Measurements from ENCODE around the gene SPP2. TPM values are rescaled to one million over a fixed set of nuclear protein-coding genes. Genes with fewer than 3 reads are reported as not detected.

Gene SPP2
- total RNA-seq, 1 donor from 2014 or later: not detected

- Mint-ChIP-seq H3K27me3 (ENCODE audit: low read depth) (peaks cover 2% of the 10 kb centered on the region), H3K36me3 (peaks cover 1% of the 10 kb centered on the region), H3K27ac (no peak overlapping the region), H3K4me1 (peaks cover 29% of the 10 kb centered on the region), H3K9me3 (no peaks in the 10 kb centered on the region), H3K4me3 (no peak overlapping the region)
- no peak for TF ChIP-seq CTCF (IDR thresholded peaks at IDR 0.05; ENCODE audit: unreplicated experiment)
- DNase-seq (ENCODE audit: low spot score in 2 of 2, unreplicated experiment in 2 of 2): no peak
These were observed 25.9 kb downstream of the SPP2 start for GRCh38 chr2:234076451-234076850.

GRCh38 chr2:234078129-234078528, 27.6 kb downstream of the SPP2 start:
- TF ChIP-seq CTCF (IDR thresholded peaks at IDR 0.05; ENCODE audit: unreplicated experiment): no peak
- H3K36me3 Mint-ChIP-seq: peaks cover 1% of the 10 kb centered on the region
- H3K4me3 Mint-ChIP-seq: no peak overlapping the region

GRCh38 chr2:234081970-234082822, 31.7 kb downstream of the SPP2 start:
- no peak for DNase-seq (ENCODE audit: low spot score in 2 of 2, unreplicated experiment in 2 of 2)
- peaks cover 11% of the 10 kb centered on the region for H3K27me3 Mint-ChIP-seq (ENCODE audit: low read depth)
- H3K9me3 Mint-ChIP-seq: peaks cover 6% of the 10 kb centered on the region
- H3K4me3 Mint-ChIP-seq: no peak overlapping the region
- peaks cover 21% of the 10 kb centered on the region for H3K4me1 Mint-ChIP-seq
- TF ChIP-seq CTCF (IDR thresholded peaks at IDR 0.05; ENCODE audit: unreplicated experiment): no peak
- H3K36me3 Mint-ChIP-seq: peaks cover 1% of the 10 kb centered on the region
- H3K27ac Mint-ChIP-seq: peak overlapping the region; percentile 75

More at GRCh38 chr2:234078129-234078528, 27.6 kb downstream of the SPP2 start:
- Mint-ChIP-seq H3K27me3 (ENCODE audit: low read depth) (peaks cover 2% of the 10 kb centered on the region), H3K9me3 (no peaks in the 10 kb centered on the region), H3K4me1 (peaks cover 46% of the 10 kb centered on the region), H3K27ac (no peak overlapping the region)
- no peak for DNase-seq (ENCODE audit: low spot score in 2 of 2, unreplicated experiment in 2 of 2)

- no peak for DNase-seq (ENCODE audit: low spot score in 2 of 2, unreplicated experiment in 2 of 2)
- H3K9me3 Mint-ChIP-seq: peaks cover 17% of the 10 kb centered on the region
- H3K4me1 Mint-ChIP-seq: peaks cover 21% of the 10 kb centered on the region
- peaks cover 15% of the 10 kb centered on the region for H3K27me3 Mint-ChIP-seq (ENCODE audit: low read depth)
- H3K4me3 Mint-ChIP-seq: no peak overlapping the region
- peak overlapping the region; percentile 12 for H3K27ac Mint-ChIP-seq
- H3K36me3 Mint-ChIP-seq: peaks cover 1% of the 10 kb centered on the region
- no peak for TF ChIP-seq CTCF (IDR thresholded peaks at IDR 0.05; ENCODE audit: unreplicated experiment)
These were observed 33.3 kb downstream of the SPP2 start for GRCh38 chr2:234083572-234084348.

GRCh38 chr2:234091432-234091879, 41.0 kb downstream of the SPP2 start:
- Mint-ChIP-seq H3K27me3 (ENCODE audit: low read depth) (peaks cover 10% of the 10 kb centered on the region), H3K36me3 (no peaks in the 10 kb centered on the region), H3K9me3 (peaks cover 24% of the 10 kb centered on the region), H3K4me3 (no peak overlapping the region), H3K27ac (peak overlapping the region; percentile 86), H3K4me1 (peaks cover 19% of the 10 kb centered on the region)
- no peak for TF ChIP-seq CTCF (IDR thresholded peaks at IDR 0.05; ENCODE audit: unreplicated experiment)
- no peak for DNase-seq (ENCODE audit: low spot score in 2 of 2, unreplicated experiment in 2 of 2)
